Mucosa of descending colon (tissue), 3 donors: ENCODE results near the gene ABCA2. TPM values are rescaled to one million over a fixed set of nuclear protein-coding genes. Genes with fewer than 3 reads are reported as not detected.

ENCODE experiments used
- ATAC-seq: fragments of 200-7000 bp; cut with Tn5 transposase; one replicate; pipeline ENCODE4 v1.9.1; 2020; ENCODE audit warnings: mild to moderate bottlenecking, moderate library complexity
- DNase-seq, 3 donors: peaks; one replicate each; pipeline ENCODE4 v3.0.0-alpha.2; 2020
- H3K36me3 ChIP-seq: fragments of 200-600 bp; one replicate; pipeline ENCODE4 v1.8.0; 2021; ENCODE audit warnings: low read depth, mild to moderate bottlenecking
- H3K4me1 ChIP-seq: fragments of 200-600 bp; one replicate; pipeline ENCODE4 v1.8.0; 2021; ENCODE audit warnings: low read depth, mild to moderate bottlenecking
- H3K4me3 ChIP-seq: fragments of 200-600 bp; one replicate; pipeline ENCODE4 v1.8.0; 2021; ENCODE audit warnings: mild to moderate bottlenecking
- H3K9me3 ChIP-seq: fragments of 200-600 bp; one replicate; pipeline ENCODE4 v1.8.0; 2021; ENCODE audit warnings: mild to moderate bottlenecking
- CTCF ChIP-seq: fragments of 200-600 bp; IDR thresholded peaks from one replicate; pipeline ENCODE4 v1.8.0; 2022; ENCODE audit warnings: antibody characterized with exemption, mild to moderate bottlenecking
- intact Hi-C, 2 donors: fragments of 100-400 bp; cut with DNase I in 1 of 2; cut with micrococcal nuclease in 1 of 2; formaldehyde crosslinking; loops; one replicate each; pipeline versions ENCODE4 v1.11.0 to v1.11.1; 2022; cut with DNase I, micrococcal nuclease
- total RNA-seq, 3 donors: library from RNA; stranded (reverse); fragmentation: NEBNext Ultra II Directional in 2 of 3; extraction: Animal tissue kit (Norgen Biotek cat#: 25700) in 2 of 3; gene quantifications; one replicate each; pipeline versions ENCODE4 v1.2.1 to v1.2.4, GENCODE V29; 2021 to 2023
- donor health status: DM: no; HTN: no; CAD: no; lungs with moderate emphysema.
- donor health status: DM: no; HTN: no; CAD: no.
- donor health status: DM: no; HTN: yes; CAD: no.

Gene ABCA2
- total RNA-seq, 3 donors from 2014 or later = 20.1 to 77.2 (median 48.0) TPM

GRCh38 chr9:136963341-136963740 is 64.7 kb downstream of the ABCA2 start:
- ATAC-seq (no peak), DNase-seq (no peak)
- Histone ChIP-seq H3K36me3 (no peaks in the 10 kb centered on the region), H3K4me3 (no peak overlapping the region), H3K4me1 (peaks cover 9% of the 10 kb centered on the region), H3K9me3 (no peaks in the 10 kb centered on the region)
- intact Hi-C loops = no loop called here
- TF ChIP-seq CTCF = no peak

GRCh38 chr9:136962701-136963248 is 65.3 kb downstream of the ABCA2 start:
- no peak for DNase-seq
- TF ChIP-seq CTCF = no peak
- Histone ChIP-seq H3K4me1 (peaks cover 9% of the 10 kb centered on the region), H3K4me3 (no peak overlapping the region), H3K9me3 (no peaks in the 10 kb centered on the region), H3K36me3 (no peaks in the 10 kb centered on the region)
- intact Hi-C loops = no loop called here
- ATAC-seq = no peak

- ATAC-seq (no peak), DNase-seq (no peak)
- no peak for TF ChIP-seq CTCF
- Histone ChIP-seq H3K36me3 (no peaks in the 10 kb centered on the region), H3K4me3 (no peak overlapping the region), H3K9me3 (no peaks in the 10 kb centered on the region), H3K4me1 (peaks cover 9% of the 10 kb centered on the region)
- intact Hi-C loops = no loop called here
Observed at GRCh38 chr9:136962163-136962562, 65.9 kb downstream of the ABCA2 start.

- no peak for DNase-seq
- intact Hi-C loops = no loop called here
- H3K9me3 ChIP-seq = no peaks in the 10 kb centered on the region
- no peak overlapping the region for H3K4me3 ChIP-seq
- ATAC-seq = no peak
- H3K4me1 ChIP-seq = peaks cover 9% of the 10 kb centered on the region
- TF ChIP-seq CTCF = no peak
- H3K36me3 ChIP-seq = no peaks in the 10 kb centered on the region
Observed at GRCh38 chr9:136961279-136962065, 66.6 kb downstream of the ABCA2 start.

- no peak for ATAC-seq
- H3K4me3 ChIP-seq = no peak overlapping the region
- TF ChIP-seq CTCF = no peak
Observed at GRCh38 chr9:136960938-136961275, 67.1 kb downstream of the ABCA2 start.

More at GRCh38 chr9:136960938-136961275, 67.1 kb downstream of the ABCA2 start:
- Histone ChIP-seq H3K9me3 (no peaks in the 10 kb centered on the region), H3K4me1 (peaks cover 9% of the 10 kb centered on the region), H3K36me3 (no peaks in the 10 kb centered on the region)
- DNase-seq = no peak
- intact Hi-C loops = no loop called here
